Measurements from ENCODE around the gene IFI27L1.

IFI27L1 gene

DNA sequence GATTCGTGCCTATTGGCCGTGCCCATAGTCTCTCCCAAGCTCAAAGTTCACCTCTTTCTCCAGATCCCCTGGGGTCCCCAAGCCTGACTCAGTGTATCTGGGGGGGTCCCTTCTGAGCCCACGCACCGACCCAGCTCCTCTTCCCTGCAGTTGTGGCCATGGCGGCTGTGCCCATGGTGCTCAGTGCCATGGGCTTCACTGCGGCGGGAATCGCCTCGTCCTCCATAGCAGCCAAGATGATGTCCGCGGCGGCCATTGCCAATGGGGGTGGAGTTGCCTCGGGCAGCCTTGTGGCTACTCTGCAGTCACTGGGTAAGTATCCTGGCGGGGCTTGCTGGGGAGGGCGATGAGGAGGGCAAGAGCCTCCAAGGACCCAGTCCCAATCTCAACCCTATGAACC lies 34.5 kb downstream of the IFI27L1 start:
- no peak for FAIRE-seq
- DNase-seq (ENCODE audit: insufficient read length, low spot score) = no peak
- no peak for TF ChIP-seq POLR2AphosphoS5 (IDR thresholded peaks at IDR 0.05; ENCODE audit: low read depth, low read length)

DNA sequence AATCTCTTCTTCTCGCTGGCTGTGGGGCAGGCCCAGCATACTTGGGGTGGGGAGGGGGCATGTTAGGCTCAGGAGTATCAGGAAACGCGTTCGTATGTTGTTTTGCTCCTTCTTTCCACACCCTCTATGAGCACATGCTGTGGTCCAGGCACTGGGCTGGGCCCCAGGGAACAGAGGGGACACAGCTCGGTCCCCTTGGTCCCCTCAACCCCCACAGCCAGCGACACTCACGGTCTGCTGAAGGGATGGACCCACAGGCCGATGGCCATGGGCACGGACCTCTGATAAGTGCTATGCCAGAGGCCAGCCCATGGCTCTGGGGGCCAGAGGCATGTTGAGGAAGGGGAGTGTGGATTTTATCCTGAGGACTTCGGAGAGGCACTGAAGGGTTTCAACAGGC lies 35.6 kb downstream of the IFI27L1 start:
- FAIRE-seq = no peak

DNA sequence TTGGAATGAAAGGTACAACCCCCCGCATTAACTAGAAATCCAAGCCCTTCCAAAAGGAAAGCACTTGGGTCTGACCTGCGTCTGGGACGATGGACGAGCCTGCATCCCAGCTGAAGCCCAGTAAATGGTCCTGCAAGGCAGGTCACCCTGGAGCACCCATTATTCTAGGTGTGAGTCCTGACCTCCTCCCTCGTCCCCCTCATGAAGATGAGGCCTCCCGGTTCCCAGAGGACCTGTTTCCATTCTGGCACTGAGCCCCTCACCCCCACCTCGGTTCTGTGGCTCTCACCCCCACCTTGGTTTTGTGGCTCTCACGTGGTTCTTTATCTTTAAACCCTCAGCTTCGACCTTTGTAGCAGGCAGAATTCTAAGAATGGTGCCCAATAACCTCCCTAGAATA lies 36.7 kb downstream of the IFI27L1 start:
- no peak for TF ChIP-seq PAX5 (IDR thresholded peaks at IDR 0.05; ENCODE audit: insufficient read depth, low read length, severe bottlenecking)
- TF ChIP-seq POLR2A (IDR thresholded peaks at IDR 0.05; ENCODE audit: low read depth, low read length) = no peak
- no peak for TF ChIP-seq POU2F2 (IDR thresholded peaks at IDR 0.05; ENCODE audit: low read depth, low read length)
- TF ChIP-seq SPI1 (IDR thresholded peaks at IDR 0.05; ENCODE audit: low read depth, low read length) = no peak
- no peak for TF ChIP-seq POLR2AphosphoS5 (IDR thresholded peaks at IDR 0.05; ENCODE audit: low read depth, low read length)
- no peak for TF ChIP-seq TAF1 (IDR thresholded peaks at IDR 0.05; ENCODE audit: low read depth, low read length)
- no peak for FAIRE-seq

More for the DNA sequence above, 35.6 kb downstream of the IFI27L1 start:
- TF ChIP-seq POU2F2 (IDR thresholded peaks at IDR 0.05; ENCODE audit: low read depth, low read length) = no peak
- TF ChIP-seq SPI1 (IDR thresholded peaks at IDR 0.05; ENCODE audit: low read depth, low read length) = no peak
- TF ChIP-seq PAX5 (IDR thresholded peaks at IDR 0.05; ENCODE audit: insufficient read depth, low read length, severe bottlenecking) = no peak
- no peak for TF ChIP-seq POLR2A (IDR thresholded peaks at IDR 0.05; ENCODE audit: low read depth, low read length)
- TF ChIP-seq TAF1 (IDR thresholded peaks at IDR 0.05; ENCODE audit: low read depth, low read length) = no peak
- no peak for TF ChIP-seq POLR2AphosphoS5 (IDR thresholded peaks at IDR 0.05; ENCODE audit: low read depth, low read length)
- no peak for DNase-seq (ENCODE audit: insufficient read length, low spot score)

DNA sequence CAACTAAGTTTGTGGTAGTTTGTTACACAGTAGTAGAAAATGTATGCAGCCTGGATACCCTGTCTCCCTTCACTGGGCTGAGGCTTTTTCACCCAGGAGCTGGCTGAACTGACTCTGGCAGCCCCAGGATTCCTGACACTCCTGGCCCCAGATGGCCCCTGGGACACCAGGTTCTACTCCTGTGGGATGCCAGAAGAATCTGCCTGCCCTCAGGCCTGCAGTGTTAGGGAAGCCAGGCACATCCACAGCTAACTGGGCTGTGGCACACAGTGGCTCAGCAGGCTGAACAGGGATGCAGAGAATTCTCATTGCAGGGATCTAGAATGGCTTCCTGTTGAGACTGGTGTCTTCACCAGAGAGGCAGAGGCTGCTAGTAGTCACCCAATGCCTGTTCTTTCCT lies 38.0 kb downstream of the IFI27L1 start:
- DNase-seq (ENCODE audit: insufficient read length, low spot score) (no peak), FAIRE-seq (no peak)

More for the DNA sequence above, 36.7 kb downstream of the IFI27L1 start:
- no peak for DNase-seq (ENCODE audit: insufficient read length, low spot score)

DNA sequence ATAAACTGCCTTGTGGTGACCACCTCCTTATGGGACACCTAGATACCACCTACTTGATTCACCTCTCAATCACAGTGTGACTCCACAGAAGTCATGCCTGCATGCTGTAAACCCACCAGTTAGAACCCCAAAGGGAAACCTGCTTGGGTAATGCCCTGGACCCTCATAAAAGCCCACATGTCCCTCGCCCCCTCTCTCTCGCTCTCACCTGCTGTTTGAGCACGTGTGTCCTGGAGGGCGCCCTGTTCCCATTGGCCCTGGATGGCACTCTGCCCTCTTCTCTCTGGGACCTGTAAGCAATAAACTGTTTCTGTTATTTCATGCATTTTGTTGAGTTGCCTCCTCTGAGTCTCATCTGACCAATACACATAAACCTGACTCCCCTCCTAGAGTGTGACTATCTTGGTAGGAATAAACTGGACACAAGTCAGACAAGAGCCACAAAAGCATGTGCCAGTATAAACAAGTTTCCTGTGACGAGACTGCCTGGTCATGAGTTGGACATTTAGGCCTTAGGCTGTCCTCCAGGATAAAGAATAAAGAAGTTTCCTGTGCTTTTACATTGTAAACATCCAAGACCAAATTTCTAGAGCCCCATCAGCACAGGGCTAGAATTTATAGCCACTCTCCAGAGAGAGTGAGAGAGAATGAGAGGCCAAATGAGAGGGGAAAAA lies 39.7 kb downstream of the IFI27L1 start:
- no peak for TF ChIP-seq POLR2A (IDR thresholded peaks at IDR 0.05; ENCODE audit: low read depth, low read length)
- no peak for FAIRE-seq
- DNase-seq (ENCODE audit: insufficient read length, low spot score) = no peak

More for the DNA sequence above, 38.0 kb downstream of the IFI27L1 start:
- TF ChIP-seq POLR2A (IDR thresholded peaks at IDR 0.05; ENCODE audit: low read depth, low read length) (no peak), SPI1 (IDR thresholded peaks at IDR 0.05; ENCODE audit: low read depth, low read length) (no peak), PAX5 (IDR thresholded peaks at IDR 0.05; ENCODE audit: insufficient read depth, low read length, severe bottlenecking) (no peak), POU2F2 (IDR thresholded peaks at IDR 0.05; ENCODE audit: low read depth, low read length) (no peak), POLR2AphosphoS5 (IDR thresholded peaks at IDR 0.05; ENCODE audit: low read depth, low read length) (no peak), TAF1 (IDR thresholded peaks at IDR 0.05; ENCODE audit: low read depth, low read length) (no peak)

DNA sequence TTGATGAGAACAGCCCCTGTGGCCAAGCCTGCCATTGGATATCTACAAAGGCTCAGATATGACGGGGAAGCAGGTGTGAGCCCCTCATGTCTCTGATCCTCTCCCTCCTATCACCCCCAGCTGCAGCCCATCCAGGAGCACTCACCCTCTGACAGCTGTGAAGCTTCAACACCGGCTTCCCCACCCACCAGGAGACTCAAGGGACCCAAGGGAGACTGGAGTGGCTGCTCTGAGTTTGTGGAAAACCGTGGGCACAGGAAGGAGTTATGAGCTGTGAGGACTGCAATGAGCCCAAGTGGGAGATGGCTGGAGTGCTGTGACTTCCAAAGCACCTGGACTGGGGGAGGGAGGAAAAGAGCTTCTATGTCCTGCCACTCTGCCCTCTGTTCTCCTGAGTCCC lies 40.4 kb downstream of the IFI27L1 start:
- TF ChIP-seq PAX5 (IDR thresholded peaks at IDR 0.05; ENCODE audit: insufficient read depth, low read length, severe bottlenecking) (no peak), POLR2AphosphoS5 (IDR thresholded peaks at IDR 0.05; ENCODE audit: low read depth, low read length) (no peak), SPI1 (IDR thresholded peaks at IDR 0.05; ENCODE audit: low read depth, low read length) (no peak), TAF1 (IDR thresholded peaks at IDR 0.05; ENCODE audit: low read depth, low read length) (no peak), POLR2A (IDR thresholded peaks at IDR 0.05; ENCODE audit: low read depth, low read length) (no peak), POU2F2 (IDR thresholded peaks at IDR 0.05; ENCODE audit: low read depth, low read length) (no peak)
- FAIRE-seq (no peak), DNase-seq (ENCODE audit: insufficient read length, low spot score) (no peak)

DNA sequence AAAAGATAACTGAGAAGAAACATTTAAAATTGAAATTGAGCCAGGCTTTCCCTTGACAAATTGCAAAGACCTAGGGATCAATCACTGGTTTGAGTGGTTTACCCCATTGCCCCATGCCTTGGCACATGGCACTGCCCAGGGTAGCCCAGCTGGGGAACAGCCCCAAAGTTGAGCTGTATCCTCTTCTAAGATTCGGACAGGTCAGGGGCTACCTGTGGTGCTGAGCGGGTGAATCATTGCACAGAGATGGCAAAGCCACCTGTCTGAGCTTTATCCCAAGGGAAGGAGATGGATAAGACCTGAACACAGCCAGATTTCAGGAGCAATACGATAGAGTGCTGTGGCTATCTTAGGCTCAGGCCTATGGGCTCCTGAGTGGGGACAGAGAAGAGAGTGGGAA lies 41.3 kb downstream of the IFI27L1 start:
- TF ChIP-seq PAX5 (IDR thresholded peaks at IDR 0.05; ENCODE audit: insufficient read depth, low read length, severe bottlenecking) (no peak), POLR2AphosphoS5 (IDR thresholded peaks at IDR 0.05; ENCODE audit: low read depth, low read length) (no peak), TAF1 (IDR thresholded peaks at IDR 0.05; ENCODE audit: low read depth, low read length) (no peak), POU2F2 (IDR thresholded peaks at IDR 0.05; ENCODE audit: low read depth, low read length) (no peak), POLR2A (IDR thresholded peaks at IDR 0.05; ENCODE audit: low read depth, low read length) (no peak), SPI1 (IDR thresholded peaks at IDR 0.05; ENCODE audit: low read depth, low read length) (no peak)
- DNase-seq (ENCODE audit: insufficient read length, low spot score) (no peak), FAIRE-seq (no peak)

DNA sequence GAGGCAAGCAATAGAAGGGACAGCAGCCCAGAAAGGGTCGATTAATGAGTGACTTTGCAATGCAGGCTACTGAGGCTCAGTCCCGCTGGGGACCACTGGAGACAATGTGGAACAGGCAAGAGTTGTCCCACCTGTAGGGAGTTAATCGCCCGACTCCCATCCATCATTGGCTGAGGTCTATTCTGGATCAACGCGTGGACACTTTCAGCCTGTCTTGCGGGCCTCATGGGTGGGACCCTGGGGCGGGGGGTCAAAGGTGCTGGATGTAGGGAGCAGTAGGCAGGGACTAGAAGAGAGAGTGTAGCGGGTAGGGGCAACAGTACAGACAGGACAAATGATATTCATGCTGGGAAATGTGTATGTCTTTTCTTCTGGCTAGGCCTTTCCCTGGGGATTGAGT lies 42.2 kb downstream of the IFI27L1 start:
- DNase-seq (ENCODE audit: insufficient read length, low spot score) = no peak
- TF ChIP-seq SPI1 (IDR thresholded peaks at IDR 0.05; ENCODE audit: low read depth, low read length) (no peak), PAX5 (IDR thresholded peaks at IDR 0.05; ENCODE audit: insufficient read depth, low read length, severe bottlenecking) (no peak), TAF1 (IDR thresholded peaks at IDR 0.05; ENCODE audit: low read depth, low read length) (no peak), POLR2A (IDR thresholded peaks at IDR 0.05; ENCODE audit: low read depth, low read length) (no peak), POLR2AphosphoS5 (IDR thresholded peaks at IDR 0.05; ENCODE audit: low read depth, low read length) (no peak), POU2F2 (IDR thresholded peaks at IDR 0.05; ENCODE audit: low read depth, low read length) (no peak)
- no peak for FAIRE-seq

DNA sequence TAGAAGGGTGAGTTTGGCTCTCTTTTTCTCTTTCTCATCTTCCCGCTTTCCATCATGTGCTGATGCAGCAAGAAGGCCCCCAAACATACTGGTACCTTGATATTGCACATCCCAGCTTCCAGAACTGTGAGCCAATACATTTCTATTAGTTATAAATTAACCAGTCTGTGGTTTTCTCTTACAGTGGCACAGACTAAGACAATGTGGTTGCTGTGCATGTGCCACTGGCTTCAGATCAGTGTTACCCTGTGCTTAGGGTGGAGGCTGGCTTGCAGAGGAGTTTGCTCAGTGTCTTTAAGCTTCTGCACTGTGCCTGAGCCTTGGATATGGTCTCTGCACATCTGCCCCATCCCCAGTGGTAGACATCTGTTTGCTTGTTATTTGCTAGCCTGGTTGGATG lies 42.8 kb downstream of the IFI27L1 start:
- no peak for TF ChIP-seq POU2F2 (IDR thresholded peaks at IDR 0.05; ENCODE audit: low read depth, low read length)
- TF ChIP-seq POLR2AphosphoS5 (IDR thresholded peaks at IDR 0.05; ENCODE audit: low read depth, low read length) = no peak
- TF ChIP-seq POLR2A (IDR thresholded peaks at IDR 0.05; ENCODE audit: low read depth, low read length) = no peak
- no peak for TF ChIP-seq SPI1 (IDR thresholded peaks at IDR 0.05; ENCODE audit: low read depth, low read length)
- TF ChIP-seq TAF1 (IDR thresholded peaks at IDR 0.05; ENCODE audit: low read depth, low read length) = no peak
- TF ChIP-seq PAX5 (IDR thresholded peaks at IDR 0.05; ENCODE audit: insufficient read depth, low read length, severe bottlenecking) = no peak
- DNase-seq (ENCODE audit: insufficient read length, low spot score) = no peak
- FAIRE-seq = no peak

DNA sequence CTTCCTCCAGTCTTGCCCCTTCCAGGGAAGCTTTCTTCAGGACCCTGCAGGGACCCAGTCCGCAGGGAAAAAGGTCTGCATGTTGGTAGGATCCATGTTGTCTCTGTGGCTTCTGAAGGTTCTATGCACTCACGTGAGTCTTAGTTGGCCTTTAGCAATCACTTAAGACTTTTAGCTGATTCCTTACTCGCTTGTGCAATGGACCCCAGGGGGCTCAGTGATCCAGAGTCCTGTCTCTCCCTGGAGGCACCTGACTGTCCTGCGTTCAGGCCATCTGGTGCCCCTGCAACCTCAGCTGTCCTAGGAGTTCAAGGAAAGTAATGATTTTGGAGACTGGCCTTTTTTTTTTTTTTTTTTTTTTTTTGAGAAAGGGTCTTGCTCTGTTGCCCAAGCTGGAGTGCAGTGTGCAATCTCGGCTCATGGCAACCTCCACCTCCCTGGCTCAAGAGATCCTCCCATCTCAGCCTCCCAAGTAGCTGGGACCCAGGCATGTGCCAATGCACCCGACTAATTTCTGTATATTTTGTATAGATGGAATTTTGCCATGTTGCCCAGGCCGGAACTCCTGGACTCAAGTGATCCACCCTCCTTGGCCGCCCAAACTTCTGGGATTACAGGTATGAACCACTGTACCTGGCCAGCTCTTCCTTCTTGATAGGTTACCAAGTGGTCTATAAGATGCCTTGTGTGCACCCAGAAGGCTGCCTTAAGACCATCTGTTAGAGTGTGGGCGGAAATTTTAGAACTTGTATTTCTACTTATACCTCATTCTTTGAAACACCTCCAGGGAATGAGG lies 43.7 kb downstream of the IFI27L1 start:
- no peak for TF ChIP-seq POLR2A (IDR thresholded peaks at IDR 0.05; ENCODE audit: low read depth, low read length)
- no peak for TF ChIP-seq SPI1 (IDR thresholded peaks at IDR 0.05; ENCODE audit: low read depth, low read length)
- TF ChIP-seq POLR2AphosphoS5 (IDR thresholded peaks at IDR 0.05; ENCODE audit: low read depth, low read length) = no peak
- TF ChIP-seq POU2F2 (IDR thresholded peaks at IDR 0.05; ENCODE audit: low read depth, low read length) = no peak
- TF ChIP-seq TAF1 (IDR thresholded peaks at IDR 0.05; ENCODE audit: low read depth, low read length) = no peak
- TF ChIP-seq PAX5 (IDR thresholded peaks at IDR 0.05; ENCODE audit: insufficient read depth, low read length, severe bottlenecking) = no peak
- FAIRE-seq = no peak
- DNase-seq (ENCODE audit: insufficient read length, low spot score) = no peak

Measured in GM12891 (cell line).